CD4-positive, alpha-beta T cell treated with Interleukin-10 for 1 hour (primary cell): ENCODE results near the gene HAX1.
"Not testable (repeated sequence)": the region's sequence is repeated elsewhere in the genome, so short reads cannot be mapped to it uniquely, and the experiment has no call there.

Experiments used
- DNase-seq: peaks from one replicate; pipeline ENCODE4 v3.0.0-alpha.2; 2020

Gene HAX1

DNA sequence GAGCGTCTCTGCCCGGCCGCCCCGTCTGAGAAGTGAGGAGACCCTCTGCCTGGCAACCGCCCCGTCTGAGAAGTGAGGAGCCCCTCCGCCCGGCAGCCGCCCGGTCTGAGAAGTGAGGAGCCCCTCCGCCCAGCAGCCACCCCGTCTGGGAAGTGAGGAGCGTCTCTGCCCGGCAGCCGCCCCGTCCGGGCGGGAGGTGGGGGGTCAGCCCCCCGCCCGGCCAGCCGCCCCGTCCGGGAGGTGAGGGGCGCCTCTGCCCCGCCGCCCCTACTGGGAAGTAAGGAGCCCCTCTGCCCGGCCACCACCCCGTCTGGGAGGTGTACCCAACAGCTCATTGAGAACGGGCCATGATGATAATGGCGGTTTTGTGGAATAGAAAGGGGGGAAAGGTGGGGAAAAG, 15.2 kb downstream of the HAX1 start:
- not testable (repeated sequence) for DNase-seq

DNA sequence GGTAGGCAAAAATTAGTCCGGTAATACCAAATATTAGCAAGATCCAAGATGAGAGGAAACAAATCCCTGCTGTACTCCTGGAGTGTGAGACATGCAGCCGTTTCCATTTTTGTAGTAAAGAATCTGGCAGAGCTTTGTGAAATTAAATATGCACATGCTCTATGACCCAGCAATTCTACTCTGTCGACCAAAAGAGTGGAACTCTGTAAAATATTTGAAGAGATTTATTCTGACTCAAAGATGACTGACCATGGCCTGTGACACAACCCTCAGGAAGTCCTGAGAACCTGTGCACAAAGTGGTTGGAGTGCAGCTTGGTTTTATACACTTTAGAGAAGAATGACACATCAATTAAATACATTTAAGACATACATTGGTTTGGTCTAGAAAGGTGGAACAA, 16.2 kb downstream of the HAX1 start:
- no peak for DNase-seq

DNA sequence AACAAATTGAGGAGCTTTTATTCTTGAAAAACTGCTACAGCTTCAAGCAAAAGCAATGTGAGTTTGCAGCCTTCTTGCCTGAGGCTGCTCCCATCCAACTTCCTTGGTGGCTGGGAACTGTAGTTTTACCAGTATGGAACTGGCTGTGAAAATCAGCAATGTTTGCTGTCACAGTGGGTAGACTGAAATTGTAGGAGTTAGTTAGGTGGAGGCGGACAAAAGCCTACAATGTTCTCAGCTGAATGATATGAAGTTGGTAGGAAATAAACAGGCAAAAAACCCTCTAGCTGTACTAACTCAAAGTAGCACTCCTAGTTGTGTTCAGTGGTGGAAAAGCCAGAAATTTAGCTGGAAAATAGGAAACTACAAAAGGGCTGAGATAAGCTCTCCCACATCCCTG, 18.5 kb downstream of the HAX1 start:
- no peak for DNase-seq

DNA sequence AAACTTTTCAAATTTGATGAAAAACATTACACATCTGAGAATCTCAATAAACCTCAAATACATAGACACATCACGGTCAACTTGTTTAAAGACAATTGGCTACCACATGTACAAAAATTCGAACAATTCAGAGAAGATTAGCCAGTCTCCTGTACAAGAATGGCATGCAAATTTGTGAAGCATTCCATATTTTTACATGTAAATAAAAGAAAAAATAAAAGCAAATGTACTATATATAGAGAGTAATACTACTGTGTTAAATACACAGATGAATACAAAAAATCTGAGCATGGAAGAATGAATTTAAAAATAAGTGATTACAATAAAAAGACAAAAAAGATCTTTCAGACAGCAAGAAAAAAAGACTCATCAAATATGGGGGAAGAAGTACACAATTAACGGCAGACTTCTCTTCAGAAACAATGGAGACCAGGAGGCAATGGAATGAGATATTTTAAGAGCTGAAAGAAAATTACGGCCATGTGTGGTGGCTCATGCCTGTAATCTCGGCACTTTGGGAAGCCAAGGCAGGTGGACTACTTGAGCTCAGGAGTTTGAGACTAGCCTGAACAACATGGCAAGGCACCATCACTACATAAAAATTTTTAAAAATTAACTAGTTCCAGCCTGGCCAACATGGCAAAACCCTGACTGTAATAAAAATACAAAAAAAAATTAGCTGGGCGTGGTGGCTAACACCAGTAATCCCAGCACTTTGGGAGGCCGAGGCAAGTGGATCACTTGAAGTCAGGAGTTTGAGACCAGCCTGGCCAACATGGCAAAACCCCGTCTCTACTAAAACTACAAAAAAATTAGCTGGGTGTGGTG, 23.2 kb downstream of the HAX1 start:
- no peak for DNase-seq

DNA sequence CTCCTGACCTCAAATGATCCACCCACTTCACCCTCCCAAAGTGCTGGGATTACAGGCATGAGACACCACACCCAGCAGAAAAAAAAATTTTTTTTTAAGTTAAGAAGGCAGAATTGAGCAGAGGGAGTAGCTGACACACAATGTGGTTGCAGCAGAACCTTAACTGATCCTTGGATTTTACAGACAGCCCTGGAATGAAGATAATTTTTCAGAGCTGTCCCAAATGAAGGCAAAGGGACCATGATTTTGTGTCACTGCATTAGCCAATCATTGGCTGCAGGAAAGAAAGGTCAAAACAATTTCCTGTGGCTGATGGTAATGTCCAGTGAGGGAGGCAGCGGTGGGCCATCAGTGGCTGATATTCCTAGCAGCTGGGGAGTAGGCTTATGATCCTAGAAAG, 29.2 kb downstream of the HAX1 start:
- DNase-seq = no peak

DNA sequence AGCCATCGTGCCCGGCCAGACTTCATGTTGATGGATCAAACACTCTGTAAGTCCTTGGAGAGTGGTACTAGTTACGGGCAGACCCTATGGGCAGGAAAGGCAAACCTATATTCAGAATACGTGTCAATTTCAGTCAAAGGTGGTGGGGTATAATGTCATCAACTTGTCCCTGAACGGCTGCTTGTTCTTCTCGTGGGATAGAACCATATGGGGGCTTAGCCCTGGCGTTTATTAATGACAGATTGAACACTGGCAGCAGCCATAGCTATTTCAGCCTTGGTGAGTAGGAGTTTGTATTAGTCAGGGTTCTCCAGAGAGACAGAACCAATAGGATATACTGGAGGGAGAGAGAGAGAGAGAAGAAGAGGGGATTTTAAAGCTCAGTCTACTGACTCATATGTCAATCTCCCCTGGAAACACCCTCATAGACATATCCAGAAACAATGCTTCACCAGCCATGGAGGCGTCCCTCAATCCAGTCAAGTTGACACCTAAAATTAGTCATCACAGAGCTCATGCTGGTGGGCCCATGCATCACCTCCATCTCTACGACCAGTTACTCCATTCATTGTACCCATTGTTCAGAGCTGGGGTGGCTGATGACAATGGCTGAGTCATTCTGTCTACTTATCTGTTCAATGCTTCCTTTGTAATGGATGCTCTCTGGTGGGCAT, 32.4 kb downstream of the HAX1 start:
- no peak for DNase-seq

DNA sequence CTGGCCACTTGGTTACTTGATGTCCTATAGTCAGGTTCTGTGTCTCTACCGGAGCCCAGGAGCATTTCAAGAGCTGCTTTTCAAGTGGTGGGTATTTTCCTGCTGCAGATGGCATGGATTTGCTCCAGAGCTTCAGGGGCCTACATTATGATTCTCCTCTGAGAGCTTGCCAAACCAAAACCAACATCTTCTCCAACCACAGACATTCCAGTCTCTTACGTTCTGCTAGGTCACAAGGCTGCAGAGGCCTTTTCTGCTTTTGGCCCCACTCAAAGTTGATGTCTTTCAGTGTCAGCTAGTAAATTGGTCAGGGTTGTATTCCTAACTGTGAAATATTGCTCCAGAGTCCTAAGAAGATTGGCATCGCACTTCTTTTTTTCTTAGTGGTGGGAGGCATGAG, 33.7 kb downstream of the HAX1 start:
- DNase-seq = no peak

DNA sequence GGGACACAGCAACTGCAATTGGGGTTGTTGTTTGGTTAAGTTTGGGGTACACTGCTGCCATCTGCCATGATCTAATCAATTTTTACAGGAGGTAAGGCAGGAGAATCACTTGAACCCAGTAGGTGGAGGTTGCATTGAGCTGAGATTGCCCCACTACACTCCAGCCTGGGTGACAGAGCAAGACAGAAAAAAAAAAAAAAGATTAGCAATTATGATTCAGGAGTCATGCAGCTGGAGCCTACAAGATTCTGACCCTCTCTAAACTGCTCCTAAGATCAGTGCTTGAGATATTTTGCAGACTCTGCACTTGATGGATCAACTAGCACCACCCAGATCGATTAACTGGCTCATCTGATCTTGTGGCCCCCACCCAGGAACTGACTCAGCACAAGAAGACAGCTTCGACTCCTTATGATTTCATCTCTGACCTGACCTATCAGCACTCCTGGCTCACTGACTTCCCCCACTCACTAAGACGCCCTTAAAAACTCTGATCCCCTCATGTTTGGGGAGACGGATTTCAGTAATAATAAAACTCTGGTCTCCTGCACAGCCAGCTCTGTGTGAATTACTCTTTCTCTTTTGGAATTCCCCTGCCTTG, 35.3 kb downstream of the HAX1 start:
- DNase-seq = peak; percentile 9

DNA sequence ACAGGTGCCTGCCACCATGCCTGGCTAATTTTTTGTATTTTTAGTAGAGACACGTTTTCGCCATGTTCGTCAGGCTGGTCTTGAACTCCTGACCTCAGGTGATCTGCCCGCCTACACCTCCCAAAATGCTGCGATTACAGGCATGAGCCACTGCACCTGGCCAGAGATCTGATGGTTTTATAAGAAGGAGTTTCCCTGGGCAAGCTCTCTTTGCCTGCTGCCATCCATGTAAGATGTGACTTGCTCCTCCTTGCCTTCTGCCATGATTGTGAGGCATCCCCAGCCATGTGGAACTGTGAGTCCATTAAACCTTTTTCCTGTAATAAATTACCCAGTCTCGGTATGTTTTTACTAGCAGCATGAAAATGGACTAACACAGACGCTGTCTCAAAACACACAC, 36.7 kb downstream of the HAX1 start:
- DNase-seq = not testable (repeated sequence)

DNA sequence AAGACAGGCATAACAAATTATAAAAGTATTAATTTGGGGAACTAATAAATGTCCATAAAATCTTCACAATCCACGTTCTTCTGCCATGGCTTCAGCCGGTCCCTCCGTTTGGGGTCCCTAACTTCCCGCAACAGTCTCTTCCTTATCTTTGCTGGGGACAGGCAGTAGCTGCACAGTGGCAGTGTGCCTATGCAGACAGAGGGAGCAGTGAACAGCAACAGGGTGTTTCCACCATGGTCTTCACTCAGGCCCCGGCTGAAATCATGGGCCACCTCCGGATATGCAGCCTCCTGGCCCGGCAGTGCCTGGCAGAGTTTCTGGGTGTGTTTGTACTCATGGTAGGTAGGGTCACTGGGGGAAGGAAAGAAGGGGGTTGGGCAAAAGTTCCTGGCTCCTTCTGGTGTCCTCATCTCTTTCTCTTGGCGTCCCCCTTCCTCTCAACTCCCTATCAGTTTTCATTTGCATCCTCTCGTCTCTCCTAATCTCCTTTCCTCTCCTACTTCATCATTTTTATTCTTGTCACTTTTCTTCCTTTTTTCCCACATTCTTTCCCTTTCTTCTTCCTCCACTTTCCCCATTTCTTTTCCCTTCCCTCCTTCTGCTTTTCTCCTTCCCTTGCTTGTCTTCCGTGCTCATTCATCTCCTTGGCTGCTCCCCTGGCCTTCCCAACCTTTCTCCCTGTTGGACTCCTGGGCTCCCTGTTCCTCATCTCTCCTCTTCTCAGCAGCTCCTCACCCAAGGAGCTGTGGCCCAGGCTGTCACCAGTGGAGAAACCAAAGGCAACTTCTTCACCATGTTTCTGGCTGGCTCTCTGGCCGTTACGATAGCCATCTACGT, 40.0 kb downstream of the HAX1 start:
- not testable (repeated sequence) for DNase-seq

DNA sequence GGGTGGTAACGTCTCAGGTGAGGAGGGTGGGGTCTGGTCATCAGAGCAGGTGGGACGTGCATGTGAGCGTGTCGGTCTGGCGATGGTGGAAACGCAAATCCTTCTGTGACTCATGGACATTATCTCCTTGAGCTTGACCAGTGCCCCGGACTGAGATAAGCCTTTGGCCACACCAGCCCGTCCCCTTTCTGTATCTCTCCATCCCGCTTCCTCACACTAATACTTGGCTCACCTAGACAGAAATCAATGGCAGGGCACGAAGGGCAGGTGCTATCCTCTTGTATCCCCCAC, 40.6 kb downstream of the HAX1 start:
- DNase-seq = no peak

DNA sequence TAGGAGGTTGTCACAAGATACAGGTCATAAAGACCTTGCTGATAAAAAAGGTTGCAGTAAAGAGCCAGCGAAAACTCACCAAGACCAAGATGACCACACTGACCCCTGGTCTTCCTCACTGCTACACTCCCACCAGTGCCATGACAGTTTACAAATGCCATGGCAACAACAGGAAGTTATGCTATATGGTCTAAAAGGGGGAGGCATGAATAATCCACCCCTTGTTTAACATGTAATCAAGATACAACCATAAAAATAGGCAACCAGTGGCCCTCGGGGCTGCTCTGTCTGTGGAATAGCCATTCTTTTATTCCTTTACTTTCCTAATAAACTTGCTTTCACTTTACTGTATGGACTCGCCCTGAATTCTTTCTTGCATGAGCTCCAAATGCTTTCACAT, 41.8 kb downstream of the HAX1 start:
- not testable (repeated sequence) for DNase-seq

DNA sequence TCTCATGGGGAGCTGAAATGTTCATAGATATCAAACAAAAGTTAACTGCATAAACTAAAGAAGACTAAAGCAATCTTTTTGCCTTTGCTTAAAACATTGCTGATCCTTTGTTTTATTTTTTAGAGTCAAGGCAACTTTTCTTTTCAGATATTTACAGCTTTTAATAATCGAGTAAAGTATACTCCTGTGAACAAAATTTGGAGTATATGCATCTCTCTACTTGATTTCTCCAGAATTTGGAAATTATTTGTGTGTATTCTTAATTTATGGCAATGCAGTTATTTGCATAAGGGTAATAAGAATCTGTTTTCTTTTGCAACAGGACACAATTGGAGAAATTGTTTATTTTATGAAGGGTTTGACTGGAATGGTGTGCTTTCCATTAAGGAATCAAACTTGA, 44.3 kb downstream of the HAX1 start:
- no peak for DNase-seq

DNA sequence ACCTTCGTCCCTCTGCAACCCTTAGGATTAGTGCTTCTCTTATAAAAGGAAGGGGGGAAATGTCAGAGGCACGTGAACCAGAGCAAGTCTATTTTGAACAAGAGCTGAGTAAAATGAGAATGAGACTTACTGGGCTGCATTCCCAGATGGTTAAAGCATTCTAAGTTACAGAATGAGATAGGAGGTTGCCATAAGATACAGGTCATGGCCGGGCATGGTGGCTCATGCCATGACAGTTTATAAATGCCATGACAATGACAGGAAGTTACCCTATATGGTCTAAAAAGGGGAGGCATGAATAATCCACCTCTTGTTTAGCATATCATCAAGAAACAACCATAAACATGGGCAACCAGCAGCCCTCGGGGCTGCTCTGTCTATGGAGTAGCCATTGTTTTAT, 46.0 kb downstream of the HAX1 start:
- no peak for DNase-seq

DNA sequence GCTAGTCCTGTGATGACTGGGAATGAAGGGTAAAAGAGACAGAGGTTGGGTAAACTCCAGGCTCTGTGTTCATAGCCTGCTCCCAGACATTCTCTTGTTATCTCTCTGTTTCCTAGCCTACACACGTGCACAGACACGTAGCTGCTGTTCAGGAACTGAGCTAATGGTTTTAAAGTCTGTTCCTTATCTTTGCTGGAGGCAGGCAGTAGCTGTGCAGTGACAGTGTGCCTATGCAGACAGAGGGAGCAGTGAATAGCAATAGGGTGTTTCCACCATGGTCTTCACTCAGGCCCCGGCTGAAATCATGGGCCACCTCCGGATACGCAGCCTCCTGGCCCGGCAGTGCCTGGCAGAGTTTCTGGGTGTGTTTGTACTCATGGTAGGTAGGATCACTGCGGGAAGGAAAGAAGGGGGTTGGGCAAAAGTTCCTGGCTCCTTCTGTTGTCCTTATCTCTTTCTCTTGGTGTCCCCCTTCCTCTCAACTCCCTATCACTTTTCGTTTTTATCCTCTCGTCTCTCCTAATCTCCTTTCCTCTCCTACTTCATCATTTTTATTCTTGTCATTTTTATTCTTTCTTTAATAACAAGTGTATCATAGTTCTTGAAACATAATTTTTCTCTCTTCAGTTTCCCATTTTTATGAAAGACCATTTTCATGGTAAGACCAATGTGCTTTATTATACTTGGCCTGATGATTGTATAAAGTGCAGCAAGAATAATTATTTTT, 48.6 kb downstream of the HAX1 start, which contains the start of gene AQP10:
TSS of gene AQP10 (plus strand) at position 212 of the 727 bp plus-strand sequence. CDS start at position 275, 63 bp downstream.
- no peak for DNase-seq

DNA sequence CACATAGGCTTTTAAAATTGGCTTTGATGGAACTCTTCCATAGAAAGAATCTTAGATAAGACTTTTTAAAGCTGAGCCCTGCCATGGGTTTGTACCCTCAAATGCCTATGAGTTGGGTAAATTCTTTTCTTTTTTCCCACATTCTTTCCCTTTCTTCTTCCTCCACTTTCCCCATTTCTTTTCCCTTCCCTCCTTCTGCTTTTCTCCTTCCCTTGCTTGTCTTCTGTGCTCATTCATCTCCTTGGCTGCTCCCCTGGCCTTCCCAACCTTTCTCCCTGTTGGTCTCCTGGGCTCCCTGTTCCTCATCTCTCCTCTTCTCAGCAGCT, 49.1 kb downstream of the HAX1 start:
- DNase-seq = not testable (repeated sequence)

DNA sequence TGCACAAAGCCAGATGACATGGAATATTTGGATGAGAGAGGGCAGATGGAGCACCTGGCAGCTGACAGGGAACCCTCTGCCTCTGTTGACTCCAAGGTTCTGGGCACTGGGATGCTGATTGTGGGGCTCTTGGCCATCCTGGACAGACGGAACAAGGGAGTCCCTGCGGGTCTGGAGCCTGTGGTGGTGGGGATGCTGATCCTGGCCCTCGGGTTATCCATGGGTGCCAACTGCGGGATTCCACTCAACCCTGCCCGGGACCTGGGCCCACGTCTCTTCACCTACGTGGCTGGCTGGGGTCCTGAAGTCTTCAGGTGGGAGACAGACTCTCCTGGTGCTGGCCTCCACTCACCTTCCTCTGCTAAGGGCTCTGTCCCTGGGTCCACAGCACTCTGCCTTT, 51.1 kb downstream of the HAX1 start:
- DNase-seq = no peak

DNA sequence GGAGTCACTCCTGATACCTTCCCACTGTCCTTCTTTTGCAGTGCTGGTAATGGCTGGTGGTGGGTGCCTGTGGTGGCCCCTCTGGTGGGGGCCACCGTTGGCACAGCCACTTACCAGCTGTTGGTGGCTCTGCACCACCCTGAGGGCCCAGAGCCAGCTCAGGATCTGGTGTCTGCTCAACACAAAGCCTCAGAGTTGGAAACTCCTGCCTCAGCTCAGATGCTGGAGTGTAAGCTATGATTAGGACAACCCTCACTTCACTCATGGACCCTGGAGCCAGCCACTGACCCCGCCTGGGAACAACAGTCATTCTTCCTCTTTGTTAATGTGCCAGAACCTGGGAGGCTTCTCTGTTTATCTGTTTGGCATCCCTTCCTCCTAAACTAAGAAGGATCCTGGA, 51.8 kb downstream of the HAX1 start:
- DNase-seq = no peak

DNA sequence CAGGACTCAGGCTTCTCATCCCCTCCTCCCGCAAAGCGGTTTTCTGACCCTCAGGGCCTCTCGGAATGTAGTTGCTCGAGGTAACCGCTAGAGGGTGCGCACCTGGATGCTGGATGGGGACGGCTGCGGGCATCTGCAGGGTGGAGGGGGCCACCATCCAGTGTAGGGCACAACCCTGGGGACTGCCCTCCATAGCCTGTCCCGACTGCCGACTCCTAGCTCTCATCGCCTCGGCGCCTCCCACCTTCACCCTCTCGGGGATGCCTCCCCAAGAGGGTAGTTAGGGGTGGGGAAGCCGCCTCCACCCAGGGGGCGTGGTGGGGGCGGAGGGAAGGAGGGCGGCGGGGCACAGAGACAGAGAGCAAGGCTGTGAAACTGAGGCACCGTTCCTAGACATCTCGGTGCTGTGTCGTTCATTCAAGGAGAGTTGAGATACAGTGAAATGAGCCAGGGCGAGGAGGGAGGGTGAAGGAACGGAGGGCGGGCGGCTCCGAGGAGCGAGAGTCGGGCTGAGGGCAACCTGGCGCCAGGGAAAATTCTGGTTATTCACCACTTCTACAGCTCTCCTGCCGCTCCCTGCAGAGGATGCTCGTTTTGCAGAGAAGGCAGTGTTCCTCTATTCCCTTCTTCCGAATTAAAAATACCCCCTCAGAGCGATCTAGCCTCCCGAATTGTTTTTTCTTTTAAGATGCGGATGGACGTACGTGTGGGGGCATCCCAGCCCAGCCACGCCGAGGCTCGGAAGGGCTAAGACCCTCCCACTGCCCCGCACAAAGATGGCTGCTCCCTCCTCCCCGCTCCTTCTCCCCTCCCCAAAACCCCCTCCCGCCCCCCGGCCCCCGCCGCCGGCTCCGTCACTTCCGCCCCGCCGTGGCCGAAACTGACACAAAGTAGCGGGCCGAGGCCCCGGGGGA, 52.5 kb downstream of the HAX1 start, which contains the start of gene ATP8B2:
TSS of gene ATP8B2 (plus strand) at position 857 of the 914 bp plus-strand sequence. CDS start 2,617 bp downstream, outside the sequence.
- peak; percentile 88 for DNase-seq
